Keratinocyte (primary cell): ENCODE measurements around the gene ARHGEF33.

ENCODE experiments used
- CTCF ChIP-seq, 3 experiments: IDR thresholded peaks in 1 of 3; conservative IDR thresholded peaks in 1 of 3; optimal IDR thresholded peaks in 1 of 3; 2 replicates in 2 of 3; 3 replicates in 1 of 3; pipeline versions ENCODE3 to v1.5.1; 2011; ENCODE audit warnings: low read length in 3 of 3, mild to moderate bottlenecking in 3 of 3, moderate library complexity in 2 of 3, control low read depth in 1 of 3, inconsistent platforms in 1 of 3; ENCODE audit not compliant: insufficient read depth in 2 of 3; ENCODE audit errors: extremely low read depth in 1 of 3
- EZH2 ChIP-seq: IDR thresholded peaks from one replicate; pipeline ENCODE4 v1.6.1; 2012; ENCODE audit warnings: inconsistent platforms, mild to moderate bottlenecking, low read length, moderate library complexity

- TF ChIP-seq CTCF (optimal IDR thresholded peaks at IDR 0.05 in 1 of 3, IDR thresholded peaks at IDR 0.05 in 1 of 3, conservative IDR thresholded peaks at IDR 0.05 in 1 of 3; ENCODE audit: extremely low read depth in 1 of 3, insufficient read depth in 2 of 3, low read length in 3 of 3) (no peak), EZH2 (no peak)
Observed at GRCh38 chr2:39018638-39019037, 129.0 kb downstream of the ARHGEF33 start.
